ENCODE results near the gene SLC2A13.

The SLC2A13 gene

DNA sequence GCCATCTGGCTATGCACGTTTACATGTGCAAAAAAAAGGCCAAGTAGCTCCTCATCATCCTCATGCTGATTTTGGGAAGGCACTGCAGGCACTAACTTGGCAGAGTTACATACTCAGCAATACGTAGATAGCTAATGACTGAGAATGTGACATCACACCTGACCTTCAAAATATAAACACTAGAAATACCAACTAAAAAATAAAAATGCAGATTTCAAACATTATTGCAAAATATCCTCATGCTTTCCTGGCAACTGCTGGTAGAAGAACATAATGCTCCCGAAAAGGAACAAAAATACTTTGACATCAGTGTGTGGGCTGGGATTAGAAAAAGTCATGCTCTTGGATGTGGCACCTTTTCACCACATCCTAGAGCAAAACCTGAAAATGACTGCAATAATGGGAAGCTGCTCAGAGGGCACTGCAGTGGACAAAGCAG, 333.0 kb downstream of the SLC2A13 start:
- no peak overlapping the region for H3K18ac ChIP-seq (ENCODE audit: low read depth in 1 of 2, low read length in 2 of 2)
- H3K27ac ChIP-seq (ENCODE audit: low read length, poor library complexity, severe bottlenecking) = no peak overlapping the region
- H3K4me1 ChIP-seq (ENCODE audit: control insufficient read depth, insufficient read depth, low read depth, low read length) = no peaks in the 10 kb centered on the region
- H3K27me3 ChIP-seq (ENCODE audit: control insufficient read depth in 1 of 2, insufficient read depth in 1 of 2, low read length in 2 of 2) = no peaks in the 10 kb centered on the region
- H3K4me3 ChIP-seq (ENCODE audit: insufficient read depth in 1 of 2, low read depth in 1 of 2, low read length in 2 of 2) = no peak overlapping the region
- no peak overlapping the region for H3K9ac ChIP-seq (ENCODE audit: low read length)
- no peak overlapping the region for H3K23ac ChIP-seq (ENCODE audit: low read length in 2 of 2)
- H3K79me1 ChIP-seq (replicated peaks; ENCODE audit: low read length, poor library complexity, severe bottlenecking) = no peaks in the 10 kb centered on the region
- H4K8ac ChIP-seq (ENCODE audit: low read length) = no peak overlapping the region
- no peak overlapping the region for H2AK5ac ChIP-seq (ENCODE audit: low read length, severe bottlenecking)
- no peak overlapping the region for H3K4ac ChIP-seq (ENCODE audit: low read depth in 1 of 2, low read length in 2 of 2)
- no peak overlapping the region for H2BK120ac ChIP-seq (ENCODE audit: low read depth, low read length)
- no peak overlapping the region for H2AFZ ChIP-seq (ENCODE audit: low read depth, low read length)
- H2BK12ac ChIP-seq (ENCODE audit: low read length in 2 of 2) = no peak overlapping the region
- H3K14ac ChIP-seq (ENCODE audit: low read length in 2 of 2) = no peak overlapping the region
- H2BK15ac ChIP-seq (ENCODE audit: low read depth, poor library complexity, severe bottlenecking) = no peak overlapping the region
- no peak overlapping the region for H4K91ac ChIP-seq (ENCODE audit: low read length)
- no peaks in the 10 kb centered on the region for H3K9me3 ChIP-seq (ENCODE audit: control insufficient read depth, low read length)
- no peak for DNase-seq
- 83% methylated on average over 3 of the region's 3 CpGs for WGBS
- no peaks in the 10 kb centered on the region for H3K36me3 ChIP-seq (ENCODE audit: control insufficient read depth in 1 of 2, insufficient read depth in 2 of 2, low read depth in 1 of 2, low read length in 2 of 2)
- no peak overlapping the region for H2BK5ac ChIP-seq (ENCODE audit: low read depth, low read length, poor library complexity, severe bottlenecking)
- no peak overlapping the region for H3K4me2 ChIP-seq (ENCODE audit: low read length, poor library complexity, severe bottlenecking)

DNA sequence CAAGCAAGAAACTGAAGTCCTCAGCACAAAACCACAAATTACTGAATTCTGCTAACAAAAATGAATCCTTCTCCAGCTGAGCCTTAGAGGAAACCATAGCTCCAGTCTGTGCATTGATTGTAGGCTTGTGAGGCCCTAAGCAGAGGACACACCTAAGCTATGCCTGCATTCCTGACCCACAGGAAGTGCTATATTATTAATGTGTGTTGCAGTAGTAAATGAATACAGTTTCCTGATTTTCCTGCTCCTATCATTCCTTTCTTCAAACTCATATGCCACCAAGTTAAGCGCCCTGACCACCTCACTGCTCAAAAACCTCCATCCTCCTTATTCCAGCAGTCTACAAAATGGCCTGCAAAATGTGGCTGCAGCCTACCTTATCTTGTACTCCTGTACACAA, 334.4 kb downstream of the SLC2A13 start:
- H3K27ac ChIP-seq (ENCODE audit: low read length, poor library complexity, severe bottlenecking) = no peak overlapping the region
- no peaks in the 10 kb centered on the region for H3K79me1 ChIP-seq (replicated peaks; ENCODE audit: low read length, poor library complexity, severe bottlenecking)
- H3K4me3 ChIP-seq (ENCODE audit: insufficient read depth in 1 of 2, low read depth in 1 of 2, low read length in 2 of 2) = no peak overlapping the region
- no peak overlapping the region for H2BK5ac ChIP-seq (ENCODE audit: low read depth, low read length, poor library complexity, severe bottlenecking)
- H3K18ac ChIP-seq (ENCODE audit: low read depth in 1 of 2, low read length in 2 of 2) = no peak overlapping the region
- DNase-seq = no peak
- no peak overlapping the region for H2AK5ac ChIP-seq (ENCODE audit: low read length, severe bottlenecking)
- H3K36me3 ChIP-seq (ENCODE audit: control insufficient read depth in 1 of 2, insufficient read depth in 2 of 2, low read depth in 1 of 2, low read length in 2 of 2) = no peaks in the 10 kb centered on the region
- no peak overlapping the region for H2BK12ac ChIP-seq (ENCODE audit: low read length in 2 of 2)
- H3K4ac ChIP-seq (ENCODE audit: low read depth in 1 of 2, low read length in 2 of 2) = no peak overlapping the region
- no peak overlapping the region for H2BK120ac ChIP-seq (ENCODE audit: low read depth, low read length)
- H3K4me2 ChIP-seq (ENCODE audit: low read length, poor library complexity, severe bottlenecking) = no peak overlapping the region
- no peaks in the 10 kb centered on the region for H3K9me3 ChIP-seq (ENCODE audit: control insufficient read depth, low read length)
- no peaks in the 10 kb centered on the region for H3K27me3 ChIP-seq (ENCODE audit: control insufficient read depth in 1 of 2, insufficient read depth in 1 of 2, low read length in 2 of 2)
- H3K9ac ChIP-seq (ENCODE audit: low read length) = no peak overlapping the region
- H2BK15ac ChIP-seq (ENCODE audit: low read depth, poor library complexity, severe bottlenecking) = no peak overlapping the region
- no peaks in the 10 kb centered on the region for H3K4me1 ChIP-seq (ENCODE audit: control insufficient read depth, insufficient read depth, low read depth, low read length)
- no peak overlapping the region for H3K14ac ChIP-seq (ENCODE audit: low read length in 2 of 2)
- 42% methylated on average over 1 of the region's 1 CpG for WGBS
- no peak overlapping the region for H4K91ac ChIP-seq (ENCODE audit: low read length)
- no peak overlapping the region for H4K8ac ChIP-seq (ENCODE audit: low read length)
- no peak overlapping the region for H2AFZ ChIP-seq (ENCODE audit: low read depth, low read length)
- H3K23ac ChIP-seq (ENCODE audit: low read length in 2 of 2) = no peak overlapping the region

DNA sequence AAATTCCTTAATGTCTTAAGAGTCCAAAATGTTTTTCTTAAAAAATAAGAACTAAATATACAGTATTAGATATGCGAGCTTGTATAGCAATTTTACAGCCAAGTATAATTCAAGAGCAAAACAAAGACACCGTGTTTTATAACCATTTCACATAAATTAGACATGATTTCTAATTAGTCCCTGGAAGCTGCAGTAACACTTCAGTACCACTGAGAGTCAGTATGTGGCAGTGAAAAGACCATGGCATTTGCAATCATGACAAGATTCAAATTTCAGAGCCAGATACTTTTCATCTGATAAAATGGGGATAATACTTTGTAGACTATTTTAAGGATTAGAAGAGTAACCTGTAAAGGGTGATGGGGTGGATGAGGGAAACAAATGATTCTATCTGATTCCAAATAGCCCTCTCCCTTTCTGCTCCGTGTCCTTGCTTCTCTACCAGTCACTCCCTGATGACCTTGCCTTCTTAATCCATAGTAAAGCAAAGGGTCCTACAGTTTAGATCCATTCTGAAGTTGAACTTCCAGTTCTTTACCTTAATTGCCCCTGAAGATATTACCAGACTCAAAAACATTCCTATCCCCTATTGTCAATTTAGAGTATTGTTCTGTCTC, 340.8 kb downstream of the SLC2A13 start:
- Histone ChIP-seq H3K27ac (ENCODE audit: low read length, poor library complexity, severe bottlenecking) (no peak overlapping the region), H3K36me3 (ENCODE audit: control insufficient read depth in 1 of 2, insufficient read depth in 2 of 2, low read depth in 1 of 2, low read length in 2 of 2) (peaks cover 0 to 9% of the 10 kb centered on the region in 2 experiments), H2BK15ac (ENCODE audit: low read depth, poor library complexity, severe bottlenecking) (no peak overlapping the region), H2BK5ac (ENCODE audit: low read depth, low read length, poor library complexity, severe bottlenecking) (no peak overlapping the region), H3K4me2 (ENCODE audit: low read length, poor library complexity, severe bottlenecking) (no peak overlapping the region), H3K9me3 (ENCODE audit: control insufficient read depth, low read length) (no peaks in the 10 kb centered on the region), H3K4me3 (ENCODE audit: insufficient read depth in 1 of 2, low read depth in 1 of 2, low read length in 2 of 2) (no peak overlapping the region), H3K4ac (ENCODE audit: low read depth in 1 of 2, low read length in 2 of 2) (no peak overlapping the region), H3K4me1 (ENCODE audit: control insufficient read depth, insufficient read depth, low read depth, low read length) (no peaks in the 10 kb centered on the region), H4K8ac (ENCODE audit: low read length) (no peak overlapping the region), H3K14ac (ENCODE audit: low read length in 2 of 2) (no peak overlapping the region), H2AK5ac (ENCODE audit: low read length, severe bottlenecking) (no peak overlapping the region), H3K79me1 (replicated peaks; ENCODE audit: low read length, poor library complexity, severe bottlenecking) (no peaks in the 10 kb centered on the region), H2BK12ac (ENCODE audit: low read length in 2 of 2) (no peak overlapping the region), H4K91ac (ENCODE audit: low read length) (no peak overlapping the region), H3K27me3 (ENCODE audit: control insufficient read depth in 1 of 2, insufficient read depth in 1 of 2, low read length in 2 of 2) (no peaks in the 10 kb centered on the region), H3K18ac (ENCODE audit: low read depth in 1 of 2, low read length in 2 of 2) (no peak overlapping the region), H3K23ac (ENCODE audit: low read length in 2 of 2) (no peak overlapping the region), H2AFZ (ENCODE audit: low read depth, low read length) (no peak overlapping the region), H2BK120ac (ENCODE audit: low read depth, low read length) (no peak overlapping the region), H3K9ac (ENCODE audit: low read length) (no peak overlapping the region)
- DNase-seq = peak; percentile 46
- WGBS = 93% methylated on average over 1 of the region's 3 CpGs

DNA sequence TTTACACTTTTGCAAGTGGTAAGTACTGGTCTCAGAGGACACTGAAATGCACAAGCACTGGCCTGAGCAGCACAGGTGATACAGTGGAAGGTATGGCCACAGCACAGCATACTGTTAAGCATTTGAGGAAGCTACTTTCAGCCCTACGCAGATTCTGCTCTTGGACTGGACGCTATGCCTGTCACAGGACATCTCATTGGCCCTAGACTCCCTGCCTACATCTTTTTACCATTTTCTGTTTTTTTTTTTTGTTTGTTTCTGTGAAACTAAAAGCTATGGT, 342.1 kb downstream of the SLC2A13 start:
- no peak for DNase-seq
- Histone ChIP-seq H3K4me1 (ENCODE audit: control insufficient read depth, insufficient read depth, low read depth, low read length) (no peaks in the 10 kb centered on the region), H3K36me3 (ENCODE audit: control insufficient read depth in 1 of 2, insufficient read depth in 2 of 2, low read depth in 1 of 2, low read length in 2 of 2) (peaks cover 0 to 9% of the 10 kb centered on the region in 2 experiments), H3K23ac (ENCODE audit: low read length in 2 of 2) (no peak overlapping the region), H3K4me2 (ENCODE audit: low read length, poor library complexity, severe bottlenecking) (no peak overlapping the region), H3K27me3 (ENCODE audit: control insufficient read depth in 1 of 2, insufficient read depth in 1 of 2, low read length in 2 of 2) (no peaks in the 10 kb centered on the region), H3K4me3 (ENCODE audit: insufficient read depth in 1 of 2, low read depth in 1 of 2, low read length in 2 of 2) (no peak overlapping the region), H3K4ac (ENCODE audit: low read depth in 1 of 2, low read length in 2 of 2) (no peak overlapping the region), H2AK5ac (ENCODE audit: low read length, severe bottlenecking) (no peak overlapping the region), H3K79me1 (replicated peaks; ENCODE audit: low read length, poor library complexity, severe bottlenecking) (no peaks in the 10 kb centered on the region), H2AFZ (ENCODE audit: low read depth, low read length) (no peak overlapping the region), H3K27ac (ENCODE audit: low read length, poor library complexity, severe bottlenecking) (no peak overlapping the region), H4K91ac (ENCODE audit: low read length) (no peak overlapping the region), H4K8ac (ENCODE audit: low read length) (peak overlapping the region; percentile 45), H3K9me3 (ENCODE audit: control insufficient read depth, low read length) (no peaks in the 10 kb centered on the region), H3K9ac (ENCODE audit: low read length) (no peak overlapping the region), H3K14ac (ENCODE audit: low read length in 2 of 2) (no peak overlapping the region), H2BK5ac (ENCODE audit: low read depth, low read length, poor library complexity, severe bottlenecking) (no peak overlapping the region), H2BK12ac (ENCODE audit: low read length in 2 of 2) (no peak overlapping the region), H2BK120ac (ENCODE audit: low read depth, low read length) (no peak overlapping the region), H2BK15ac (ENCODE audit: low read depth, poor library complexity, severe bottlenecking) (no peak overlapping the region), H3K18ac (ENCODE audit: low read depth in 1 of 2, low read length in 2 of 2) (no peak overlapping the region)
- WGBS = no CpG with 5 or more reads among the region's 2 CpGs

Measured in mesenchymal stem cell (in vitro differentiated cells and primary cell).